ENCODE data around the gene METTL15.

DNA sequence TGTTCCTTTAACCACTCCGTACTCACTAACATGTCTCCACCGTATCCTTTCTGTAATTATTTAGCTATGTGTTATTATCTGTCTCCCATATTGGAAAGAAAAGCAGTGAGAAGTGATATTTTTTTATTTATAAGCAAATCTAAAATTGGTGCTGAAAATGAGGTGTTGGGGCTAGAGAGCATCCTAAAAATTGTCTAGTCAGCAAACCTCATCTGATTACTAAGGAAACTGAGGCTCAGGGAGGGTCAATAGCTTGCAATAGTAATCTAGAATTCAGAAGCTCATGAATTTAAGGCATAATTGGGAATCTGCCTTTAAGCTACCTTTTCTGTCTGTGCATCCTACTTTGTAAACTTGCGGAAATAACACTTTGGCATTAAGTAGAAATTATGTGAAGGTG is 190.0 kb downstream of the METTL15 start:
- TF ChIP-seq POLR2A (IDR thresholded peaks at IDR 0.05; ENCODE audit: low read length) (no peak), GATA1 (IDR thresholded peaks at IDR 0.05; ENCODE audit: low read depth, low read length) (no peak)
